H1 (cell line): Measurements from ENCODE around the gene RPAP3. TPM values are rescaled to one million over a fixed set of nuclear protein-coding genes. Genes with fewer than 3 reads are reported as not detected.

Experiments
- PHF8 ChIP-seq: fragments of 200-600 bp; sonication (generic); conservative IDR thresholded peaks from 2 replicates; pipeline ENCODE4 v1.7.1; 2012; ENCODE audit warnings: low read depth, mild to moderate bottlenecking, inconsistent platforms, low read length, moderate library complexity
- SP4 ChIP-seq: IDR thresholded peaks from 2 replicates; pipeline ENCODE4 v1.6.1; 2012; ENCODE audit warnings: low read length, inconsistent platforms
- polyA plus RNA-seq, 7 experiments: library from polyadenylated mRNA; depleted of rRNA in 3 of 7; stranded (reverse) in 5 of 7; unstranded in 2 of 7; fragments of >200 nt in 5 of 7; fragments of 200-250 nt in 2 of 7; gene quantifications; 1 replicate in 5 of 7; 2 replicates in 1 of 7; 4 replicates in 1 of 7; pipeline versions ENCODE4 v1.2.1 to v1.2.3, GENCODE V29; 2011 to 2013; ENCODE audit warnings: missing spikeins in 2 of 7, mixed read lengths in 2 of 7
- total RNA-seq: library from RNA; stranded (reverse); fragmentation: NEBNext Ultra II Directional; extraction: Animal tissue kit (Norgen Biotek cat#: 25700); gene quantifications from 2 replicates; pipeline ENCODE4 v1.2.1, GENCODE V29; 2021

Gene RPAP3
- total and polyA plus RNA-seq, 2 of the 8 experiments (the other 6 are each of a cell fraction or from before 2014, with no cell fraction given): 6.4 to 60.5 TPM

DNA sequence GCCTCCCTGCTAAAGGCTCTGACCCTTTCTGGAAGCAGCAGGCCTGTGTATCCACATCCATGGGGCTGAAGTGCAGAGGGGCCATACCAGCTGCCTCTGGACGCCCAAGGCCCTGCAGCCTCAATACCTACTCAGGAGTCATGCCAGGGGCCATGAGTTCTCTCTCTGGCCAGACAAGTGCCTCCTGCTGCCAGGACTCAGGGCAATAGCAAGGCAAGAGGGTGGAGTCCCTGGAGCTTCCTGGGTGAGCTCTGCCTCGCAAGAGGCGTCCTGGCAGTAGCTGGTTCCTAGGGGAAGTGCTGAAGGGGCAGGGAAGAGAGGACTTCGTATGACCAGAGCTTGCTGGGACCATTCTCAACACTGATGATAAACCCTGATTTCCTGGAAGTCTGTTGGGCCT lies 30.4 kb upstream of the RPAP3 start (continued):
- TF ChIP-seq SP4 (no peak), PHF8 (no peak)
